ENCODE results near the gene PCNX2.
A peak's percentile ranks its signal among the peaks of the same experiment; 100 is the strongest.

- TF ChIP-seq CTCF (IDR thresholded peaks at IDR 0.05) (peak in 3 of 6 experiments; percentile 25 to 31 (median 28)), POLR2A (IDR thresholded peaks at IDR 0.05) (no peak)
Measured at GRCh38 chr1:233025157-233025556, 270.4 kb downstream of the PCNX2 start.
